Measurements from ENCODE around the gene SPRR2A.
A peak's percentile ranks its signal among the peaks of the same experiment; 100 is the strongest.

The SPRR2A gene

DNA sequence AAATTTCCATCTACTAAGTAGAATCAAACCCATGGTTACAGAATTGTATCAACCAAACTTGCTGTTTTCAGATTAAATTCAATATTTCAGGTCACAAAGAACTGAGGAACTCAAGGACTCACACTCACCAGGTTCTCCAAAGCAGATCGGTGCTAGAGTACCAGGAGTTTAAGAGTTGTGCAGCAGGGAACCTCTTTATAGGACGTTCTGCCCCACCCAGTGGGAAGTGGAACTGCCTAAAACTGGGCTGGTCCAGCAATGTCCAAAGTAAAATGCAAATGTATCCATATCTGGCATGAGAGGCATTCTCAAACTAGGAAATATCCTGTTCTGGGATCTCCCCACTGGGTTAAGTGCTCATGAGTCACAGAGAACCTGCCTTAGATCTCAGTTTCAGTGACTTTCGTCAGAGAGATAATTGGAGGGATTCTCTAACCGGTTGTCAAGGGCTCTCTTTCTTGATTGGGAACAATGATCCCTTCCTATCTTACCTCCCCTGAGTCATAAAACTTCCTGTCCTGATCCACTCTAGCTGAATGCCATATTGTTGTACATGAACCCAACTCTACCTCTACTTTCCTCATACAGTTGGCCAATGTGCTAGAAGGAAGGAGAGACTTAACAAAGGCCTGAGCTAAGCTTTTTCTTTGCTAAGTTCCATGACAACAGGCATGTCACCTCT is 16.2 kb downstream of the SPRR2A start, which contains the start of gene SPRR2D:
SPRR2D (minus strand) TSS at position 171 of the 682 bp plus-strand sequence. CDS start 774 bp downstream, outside the sequence.
- TF ChIP-seq, protein P1, sequence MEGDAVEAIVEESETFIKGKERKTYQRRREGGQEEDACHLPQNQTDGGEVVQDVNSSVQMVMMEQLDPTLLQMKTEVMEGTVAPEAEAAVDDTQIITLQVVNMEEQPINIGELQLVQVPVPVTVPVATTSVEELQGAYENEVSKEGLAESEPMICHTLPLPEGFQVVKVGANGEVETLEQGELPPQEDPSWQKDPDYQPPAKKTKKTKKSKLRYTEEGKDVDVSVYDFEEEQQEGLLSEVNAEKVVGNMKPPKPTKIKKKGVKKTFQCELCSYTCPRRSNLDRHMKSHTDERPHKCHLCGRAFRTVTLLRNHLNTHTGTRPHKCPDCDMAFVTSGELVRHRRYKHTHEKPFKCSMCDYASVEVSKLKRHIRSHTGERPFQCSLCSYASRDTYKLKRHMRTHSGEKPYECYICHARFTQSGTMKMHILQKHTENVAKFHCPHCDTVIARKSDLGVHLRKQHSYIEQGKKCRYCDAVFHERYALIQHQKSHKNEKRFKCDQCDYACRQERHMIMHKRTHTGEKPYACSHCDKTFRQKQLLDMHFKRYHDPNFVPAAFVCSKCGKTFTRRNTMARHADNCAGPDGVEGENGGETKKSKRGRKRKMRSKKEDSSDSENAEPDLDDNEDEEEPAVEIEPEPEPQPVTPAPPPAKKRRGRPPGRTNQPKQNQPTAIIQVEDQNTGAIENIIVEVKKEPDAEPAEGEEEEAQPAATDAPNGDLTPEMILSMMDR (IDR thresholded peaks at IDR 0.05; ENCODE audit: low read depth, low read length, missing control alignments): no peak

DNA sequence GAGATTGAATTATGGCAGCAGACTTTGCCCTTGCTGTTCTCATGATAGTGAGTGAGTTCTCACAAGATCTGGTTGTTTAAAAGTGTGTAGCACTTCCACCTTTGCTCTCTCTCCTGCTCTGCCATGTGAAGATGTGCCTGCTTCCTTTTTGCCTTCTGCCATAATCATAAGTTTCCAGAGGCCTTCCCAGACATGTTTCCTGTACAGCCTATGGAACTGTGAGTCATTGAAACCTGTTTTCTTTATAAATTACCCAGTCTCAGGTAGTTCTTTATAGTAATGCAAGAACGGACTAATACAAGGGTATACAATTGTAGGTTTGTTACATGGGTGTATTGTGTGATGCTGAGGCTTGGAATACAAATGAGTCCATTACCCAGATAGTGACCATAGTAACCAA is 22.1 kb downstream of the SPRR2A start:
- TF ChIP-seq, protein P1 (IDR thresholded peaks at IDR 0.05; ENCODE audit: low read depth, low read length, missing control alignments): no peak
- DNase-seq (ENCODE audit: low read depth): no peak
- no peak overlapping the region for H3K4me3 ChIP-seq (ENCODE audit: low read depth, low read length)

More for the DNA sequence above, 16.2 kb downstream of the SPRR2A start, which contains the start of gene SPRR2D:
- no peak for DNase-seq (ENCODE audit: low read depth)
- no peak within 1 kb of the TSS for H3K4me3 ChIP-seq (ENCODE audit: low read depth, low read length)

DNA sequence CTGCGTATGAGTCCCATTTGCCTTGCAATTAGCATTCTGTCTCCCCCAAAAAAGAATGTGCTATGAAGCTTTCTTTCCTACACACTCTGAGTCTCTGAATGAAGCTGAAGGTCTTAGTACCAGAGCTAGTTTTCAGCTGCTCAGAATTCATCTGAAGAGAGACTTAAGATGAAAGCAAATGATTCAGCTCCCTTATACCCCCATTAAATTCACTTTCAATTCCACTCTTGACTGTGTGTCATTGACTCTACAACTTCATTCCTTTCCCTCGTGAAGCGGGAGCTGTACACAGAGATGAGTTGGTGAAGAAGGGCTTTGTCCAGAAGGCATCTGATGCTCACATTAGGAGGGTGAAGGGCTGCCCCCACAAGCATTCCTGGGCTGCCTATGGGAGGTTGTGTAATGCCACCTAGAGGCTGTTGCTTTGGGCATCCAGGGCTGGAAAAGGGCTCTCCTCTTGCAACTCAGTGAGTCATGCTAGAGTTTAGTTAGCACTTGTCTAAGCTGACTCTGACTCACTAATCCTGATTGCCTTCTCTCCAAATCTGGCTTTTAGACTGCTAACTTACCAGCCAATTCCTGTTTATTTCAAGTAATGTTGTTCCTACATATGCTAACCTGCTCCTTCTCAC is 24.5 kb downstream of the SPRR2A start:
- no peak for DNase-seq (ENCODE audit: low read depth)
- H3K4me3 ChIP-seq (ENCODE audit: low read depth, low read length): no peak overlapping the region
- TF ChIP-seq, protein P1 (IDR thresholded peaks at IDR 0.05; ENCODE audit: low read depth, low read length, missing control alignments): peak; percentile 42

DNA sequence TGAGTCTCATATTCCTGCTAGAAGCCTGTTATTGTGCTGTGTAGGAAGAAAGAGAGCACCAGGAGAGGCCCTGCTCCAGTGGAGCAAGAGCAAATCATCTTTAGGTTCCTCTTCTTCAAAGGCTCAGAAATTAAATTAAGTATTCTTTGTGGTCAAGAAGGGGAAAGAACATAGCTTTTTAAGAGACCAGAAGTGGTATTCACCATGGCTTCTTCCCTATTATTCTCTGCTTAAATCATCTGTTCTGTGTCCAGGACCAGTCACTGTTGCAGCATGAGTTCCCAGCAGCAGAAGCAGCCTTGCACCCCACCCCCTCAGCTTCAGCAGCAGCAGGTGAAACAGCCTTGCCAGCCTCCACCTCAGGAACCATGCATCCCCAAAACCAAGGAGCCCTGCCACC is 25.2 kb downstream of the SPRR2A start:
- TF ChIP-seq, protein P1 (IDR thresholded peaks at IDR 0.05; ENCODE audit: low read depth, low read length, missing control alignments): no peak
- H3K4me3 ChIP-seq (ENCODE audit: low read depth, low read length): no peak overlapping the region
- DNase-seq (ENCODE audit: low read depth): no peak

DNA sequence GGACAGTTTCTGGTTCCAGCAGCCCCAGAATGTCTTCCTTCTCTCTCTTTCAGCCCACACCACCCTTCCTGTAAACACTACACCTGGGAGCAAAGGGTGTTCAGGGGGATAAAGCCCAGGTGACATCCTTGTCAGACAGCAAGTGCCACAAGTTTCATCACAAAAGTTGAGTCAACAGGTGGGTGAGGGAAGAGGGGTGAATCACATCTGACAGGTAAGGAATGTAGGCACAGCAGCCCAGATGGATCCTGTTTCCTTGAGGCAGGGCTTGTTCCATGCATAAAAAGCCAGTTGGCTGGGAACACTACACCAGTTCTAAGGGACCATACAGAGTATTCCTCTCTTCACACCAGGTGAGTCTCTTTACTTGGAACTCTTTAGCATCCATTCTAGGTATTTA is 26.4 kb downstream of the SPRR2A start, which contains the start of gene SPRR1B:
SPRR1B (plus strand) TSS at position 309 of the 400 bp plus-strand sequence. CDS start 1,143 bp downstream, outside the sequence.
- DNase-seq (ENCODE audit: low read depth): no peak
- TF ChIP-seq, protein P1 (IDR thresholded peaks at IDR 0.05; ENCODE audit: low read depth, low read length, missing control alignments): no peak
- H3K4me3 ChIP-seq (ENCODE audit: low read depth, low read length): no peak within 1 kb of the TSS

DNA sequence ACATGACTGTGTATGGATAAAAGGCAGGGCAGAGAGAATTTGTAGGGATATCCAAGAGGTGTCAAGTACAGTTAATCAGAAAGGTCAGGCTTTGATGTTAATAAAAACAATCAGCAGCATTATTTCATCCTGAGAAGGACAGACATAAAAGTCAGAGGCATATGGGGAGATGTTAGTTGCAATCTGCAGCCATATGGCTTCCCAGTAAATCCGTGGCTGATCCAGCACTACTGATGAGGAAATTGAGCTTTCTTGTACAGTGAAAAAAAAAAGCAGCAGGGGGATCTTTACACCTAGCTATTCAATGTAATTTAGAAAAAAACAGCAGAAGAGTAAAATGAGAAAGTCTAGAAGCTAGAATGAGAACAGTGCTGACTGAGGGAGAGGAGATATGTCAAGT is 28.5 kb downstream of the SPRR2A start:
- TF ChIP-seq, protein P1 (IDR thresholded peaks at IDR 0.05; ENCODE audit: low read depth, low read length, missing control alignments): no peak
- DNase-seq (ENCODE audit: low read depth): no peak

More for the DNA sequence above, 28.5 kb downstream of the SPRR2A start:
- no peak overlapping the region for H3K4me3 ChIP-seq (ENCODE audit: low read depth, low read length)

Measured in GM12864 (cell line).